B cell (primary cell): ENCODE measurements around the gene XPNPEP1.

Experiments
- EZH2 ChIP-seq: IDR thresholded peaks from 2 replicates; pipeline ENCODE4 v1.6.1; 2012; ENCODE audit warnings: borderline replicate concordance, low read depth, mild to moderate bottlenecking, moderate library complexity, low read length; ENCODE audit not compliant: insufficient read depth, poor library complexity, severe bottlenecking
- TF ChIP-seq, protein P1 (sequence below): fragments of 200-600 bp; IDR thresholded peaks from one replicate; pipeline ENCODE4 v1.8.0; 2022; ENCODE audit warnings: antibody characterized with exemption, mild to moderate bottlenecking

GRCh38 chr10:109912335-109913281 is 10.7 kb downstream of the XPNPEP1 start:
- TF ChIP-seq, protein P1, sequence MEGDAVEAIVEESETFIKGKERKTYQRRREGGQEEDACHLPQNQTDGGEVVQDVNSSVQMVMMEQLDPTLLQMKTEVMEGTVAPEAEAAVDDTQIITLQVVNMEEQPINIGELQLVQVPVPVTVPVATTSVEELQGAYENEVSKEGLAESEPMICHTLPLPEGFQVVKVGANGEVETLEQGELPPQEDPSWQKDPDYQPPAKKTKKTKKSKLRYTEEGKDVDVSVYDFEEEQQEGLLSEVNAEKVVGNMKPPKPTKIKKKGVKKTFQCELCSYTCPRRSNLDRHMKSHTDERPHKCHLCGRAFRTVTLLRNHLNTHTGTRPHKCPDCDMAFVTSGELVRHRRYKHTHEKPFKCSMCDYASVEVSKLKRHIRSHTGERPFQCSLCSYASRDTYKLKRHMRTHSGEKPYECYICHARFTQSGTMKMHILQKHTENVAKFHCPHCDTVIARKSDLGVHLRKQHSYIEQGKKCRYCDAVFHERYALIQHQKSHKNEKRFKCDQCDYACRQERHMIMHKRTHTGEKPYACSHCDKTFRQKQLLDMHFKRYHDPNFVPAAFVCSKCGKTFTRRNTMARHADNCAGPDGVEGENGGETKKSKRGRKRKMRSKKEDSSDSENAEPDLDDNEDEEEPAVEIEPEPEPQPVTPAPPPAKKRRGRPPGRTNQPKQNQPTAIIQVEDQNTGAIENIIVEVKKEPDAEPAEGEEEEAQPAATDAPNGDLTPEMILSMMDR: no peak
- no peak for TF ChIP-seq EZH2
